Vagina (tissue), 2 donors: Measurements from ENCODE around the gene MELTF. TPM values are rescaled to one million over a fixed set of nuclear protein-coding genes. Genes with fewer than 3 reads are reported as not detected.

Experiments used
- DNase-seq, 2 donors: peaks; one replicate each; pipeline ENCODE4 v3.0.0-alpha.2; 2017; ENCODE audit errors: extremely low spot score in 2 of 2
- H3K27ac ChIP-seq: fragments of 200-600 bp; sonication (generic); one replicate; pipeline ENCODE4 v1.5.1; 2019
- H3K27me3 ChIP-seq: fragments of 200-600 bp; sonication (generic); one replicate; pipeline ENCODE4 v1.5.1; 2019
- H3K36me3 ChIP-seq, 2 donors: fragments of 200-600 bp; sonication (generic); one replicate each; pipeline ENCODE4 v1.5.1; 2017 to 2019
- H3K4me1 ChIP-seq: fragments of 200-600 bp; sonication (generic); one replicate; pipeline ENCODE4 v1.5.1; 2019
- H3K4me3 ChIP-seq, 2 donors: fragments of 200-600 bp; sonication (generic); 1 replicate in 1 of 2; 2 replicates in 1 of 2; pipeline ENCODE4 v1.5.1; 2016 to 2019
- H3K9me3 ChIP-seq: fragments of 200-600 bp; sonication (generic); one replicate; pipeline ENCODE4 v1.5.1; 2019
- CTCF ChIP-seq, 3 experiments: fragments of 450-650 bp in 2 of 3; fragments of 200-600 bp in 1 of 3; sonication (generic) in 1 of 3; IDR thresholded peaks; one replicate each; pipeline ENCODE4 v1.5.1; 2017 to 2019; ENCODE audit warnings: antibody characterized with exemption in 3 of 3, mild to moderate bottlenecking in 2 of 3, moderate library complexity in 2 of 3
- POLR2A ChIP-seq, 2 donors: fragments of 450-650 bp; IDR thresholded peaks; one replicate each; pipeline ENCODE4 v1.6.1; 2017; ENCODE audit warnings: antibody characterized with exemption in 2 of 2, mild to moderate bottlenecking in 2 of 2, moderate library complexity in 2 of 2
- POLR2AphosphoS5 ChIP-seq, 2 donors: sonication (generic); formaldehyde crosslinking; IDR thresholded peaks; one replicate each; pipeline ENCODE4 v1.9.0; 2017; ENCODE audit warnings: antibody characterized with exemption in 2 of 2, mild to moderate bottlenecking in 2 of 2, low read depth in 1 of 2; ENCODE audit not compliant: insufficient read depth in 1 of 2
- intact Hi-C: fragments of 100-400 bp; cut with DNase I; formaldehyde crosslinking; loops from one replicate; pipeline ENCODE4 v1.15.1; 2023
- total RNA-seq: library from RNA; depleted of rRNA; stranded (reverse); fragments of >200 nt; gene quantifications from one replicate; pipeline ENCODE4 v1.2.3, GENCODE V29; 2016

The MELTF gene
- total RNA-seq, 1 donor from 2014 or later, result 23.6 TPM

GRCh38 chr3:197002701-197003454, 26.7 kb downstream of the MELTF start:
- H3K4me3 ChIP-seq, result peak overlapping the region; percentile 59 to 66
- TF ChIP-seq POLR2AphosphoS5 (IDR thresholded peaks at IDR 0.05; ENCODE audit: insufficient read depth in 1 of 2, low read depth in 1 of 2) (no peak), CTCF (IDR thresholded peaks at IDR 0.05) (peak; percentile 64 to 72 (median 66)), POLR2A (IDR thresholded peaks at IDR 0.05) (no peak)
- H3K9me3 ChIP-seq, result no peaks in the 10 kb centered on the region
- H3K4me1 ChIP-seq, result peaks cover 20% of the 10 kb centered on the region
- DNase-seq, result no peak
- peak overlapping the region; percentile 96 for H3K27ac ChIP-seq
- H3K27me3 ChIP-seq, result no peaks in the 10 kb centered on the region
- H3K36me3 ChIP-seq, result no peaks in the 10 kb centered on the region
- intact Hi-C loops, result loop anchor here (10.0 kb wide), 1 partner anchor 182 kb away; no protein-coding TSS in a partner anchor

GRCh38 chr3:197001972-197002700, 27.5 kb downstream of the MELTF start:
- intact Hi-C loops, result loop anchor here (10.0 kb wide), 1 partner anchor 183 kb away; no protein-coding TSS in a partner anchor
- H3K4me3 ChIP-seq, result peak overlapping the region; percentile 59 to 66
- no peaks in the 10 kb centered on the region for H3K36me3 ChIP-seq
- H3K27ac ChIP-seq, result peak overlapping the region; percentile 96
- DNase-seq, result no peak
- TF ChIP-seq POLR2A (IDR thresholded peaks at IDR 0.05) (no peak), POLR2AphosphoS5 (IDR thresholded peaks at IDR 0.05; ENCODE audit: insufficient read depth in 1 of 2, low read depth in 1 of 2) (peak in 1 of 2 donors; percentile 16), CTCF (IDR thresholded peaks at IDR 0.05) (no peak)
- H3K27me3 ChIP-seq, result no peaks in the 10 kb centered on the region
- no peaks in the 10 kb centered on the region for H3K9me3 ChIP-seq
- peaks cover 20% of the 10 kb centered on the region for H3K4me1 ChIP-seq

- H3K36me3 ChIP-seq, result no peaks in the 10 kb centered on the region
- peak overlapping the region; percentile 96 for H3K27ac ChIP-seq
- TF ChIP-seq CTCF (IDR thresholded peaks at IDR 0.05) (no peak), POLR2A (IDR thresholded peaks at IDR 0.05) (no peak), POLR2AphosphoS5 (IDR thresholded peaks at IDR 0.05; ENCODE audit: insufficient read depth in 1 of 2, low read depth in 1 of 2) (no peak)
- H3K4me1 ChIP-seq, result peaks cover 20% of the 10 kb centered on the region
- no peak for DNase-seq
- no peaks in the 10 kb centered on the region for H3K27me3 ChIP-seq
- H3K4me3 ChIP-seq, result peak overlapping the region in 1 of 2 donors; percentile 66
- intact Hi-C loops, result loop anchor here (10.0 kb wide), 1 partner anchor 183 kb away; no protein-coding TSS in a partner anchor
- H3K9me3 ChIP-seq, result no peaks in the 10 kb centered on the region
Measured at GRCh38 chr3:197001106-197001971, 28.3 kb downstream of the MELTF start.

- DNase-seq, result no peak
- H3K27ac ChIP-seq, result no peak overlapping the region
- H3K9me3 ChIP-seq, result no peaks in the 10 kb centered on the region
- no peaks in the 10 kb centered on the region for H3K36me3 ChIP-seq
- H3K27me3 ChIP-seq, result no peaks in the 10 kb centered on the region
- intact Hi-C loops, result loop anchor here (10.0 kb wide), 1 partner anchor 185 kb away; no protein-coding TSS in a partner anchor
- H3K4me1 ChIP-seq, result peaks cover 20% of the 10 kb centered on the region
- TF ChIP-seq CTCF (IDR thresholded peaks at IDR 0.05) (no peak), POLR2AphosphoS5 (IDR thresholded peaks at IDR 0.05; ENCODE audit: insufficient read depth in 1 of 2, low read depth in 1 of 2) (no peak), POLR2A (IDR thresholded peaks at IDR 0.05) (no peak)
- H3K4me3 ChIP-seq, result no peak overlapping the region
Measured at GRCh38 chr3:197000211-197000610, 29.4 kb downstream of the MELTF start.
